Common myeloid progenitor, CD34-positive (primary cell): ENCODE data around the gene TBX2.

Source experiments
- CTCF ChIA-PET: fragments of 350-600 bp; sonication (Branson Sonifier 250); formaldehyde crosslinking; loops from one replicate; lab custom pipeline; 2021; ENCODE audit warnings: antibody characterized with exemption; lab: Charles Lee
- POLR2A ChIA-PET: fragments of 350-600 bp; sonication (Branson Sonifier 250); formaldehyde crosslinking; loops from one replicate; lab custom pipeline; 2021; ENCODE audit warnings: antibody characterized with exemption; lab: Charles Lee
- DNase-seq, 3 donors: peaks; one replicate each; pipeline versions ENCODE4 v3.0.0 to v3.0.0-alpha.2; 2013
- H3K27ac ChIP-seq, 2 experiments: 1 replicate in 1 of 2; 2 replicates in 1 of 2; pipeline ENCODE4 v1.7.0; 2013; ENCODE audit warnings: inconsistent platforms in 2 of 2, low read length in 2 of 2, mild to moderate bottlenecking in 2 of 2, low read depth in 1 of 2, moderate library complexity in 1 of 2; ENCODE audit not compliant: severe bottlenecking in 2 of 2, insufficient read depth in 1 of 2, poor library complexity in 1 of 2
- H3K27me3 ChIP-seq, 5 experiments: replicated peaks in 2 of 5; 1 replicate in 3 of 5; 2 replicates in 2 of 5; pipeline versions ENCODE4 v1.6.1 to v1.7.0; 2013; ENCODE audit warnings: low read length in 4 of 5, mild to moderate bottlenecking in 2 of 5, moderate library complexity in 2 of 5, inconsistent platforms in 1 of 5; ENCODE audit not compliant: insufficient read depth in 5 of 5, control insufficient read depth in 4 of 5
- H3K36me3 ChIP-seq, 4 experiments: 1 replicate in 2 of 4; 2 replicates in 2 of 4; pipeline versions ENCODE4 v1.6.1 to v1.7.0; 2013; ENCODE audit warnings: low read length in 3 of 4, control low read depth in 1 of 4, mild to moderate bottlenecking in 1 of 4; ENCODE audit not compliant: control insufficient read depth in 4 of 4, insufficient read depth in 4 of 4
- H3K4me1 ChIP-seq, 4 experiments: 1 replicate in 3 of 4; 2 replicates in 1 of 4; pipeline versions ENCODE4 v1.6.1 to v1.7.1; 2013; ENCODE audit warnings: low read length in 3 of 4, mild to moderate bottlenecking in 3 of 4, control low read depth in 1 of 4, inconsistent platforms in 1 of 4, moderate library complexity in 1 of 4; ENCODE audit not compliant: control insufficient read depth in 4 of 4, insufficient read depth in 4 of 4; ENCODE audit errors: control extremely low read depth in 1 of 4
- H3K4me3 ChIP-seq, 7 experiments: 1 replicate in 4 of 7; 2 replicates in 3 of 7; pipeline versions ENCODE4 v1.5.1 to v1.7.0; 2013; ENCODE audit warnings: mild to moderate bottlenecking in 7 of 7, low read length in 6 of 7, moderate library complexity in 6 of 7, inconsistent platforms in 2 of 7, low read depth in 2 of 7, control low read depth in 1 of 7; ENCODE audit not compliant: insufficient read depth in 4 of 7, control insufficient read depth in 1 of 7; ENCODE audit errors: extremely low read depth in 1 of 7
- H3K9me3 ChIP-seq, 5 experiments: 1 replicate in 4 of 5; 2 replicates in 1 of 5; pipeline versions ENCODE4 v1.6.1 to v1.7.1; 2013; ENCODE audit warnings: low read length in 4 of 5, mild to moderate bottlenecking in 2 of 5, inconsistent platforms in 1 of 5, low read depth in 1 of 5, moderate library complexity in 1 of 5; ENCODE audit not compliant: control insufficient read depth in 4 of 5, insufficient read depth in 2 of 5; ENCODE audit errors: control extremely low read depth in 1 of 5
- WGBS: methylation state at CpG from one replicate; pipeline ENCODE4 v1.1.5; 2013; ENCODE audit not compliant: insufficient coverage; 5-methylcytosine and 5-hydroxymethylcytosine counted together

TBX2 gene

GRCh38 chr17:61456688-61457225 lies 57.1 kb downstream of the TBX2 start:
- no peak for DNase-seq
- 7% methylated on average over 45 of the region's 45 CpGs for WGBS
- CTCF ChIA-PET, result interaction anchor here (1.0 kb wide), 1 partner anchor 45 kb away, joined by 3 read pairs; no protein-coding TSS in a partner anchor
- POLR2A ChIA-PET, result no interaction called here
- H3K27me3 ChIP-seq, result peaks cover 20 to 99% (median 73%) of the 10 kb centered on the region in 5 experiments
- H3K9me3 ChIP-seq, result peaks cover 0 to 4% (median 0%) of the 10 kb centered on the region in 5 experiments
- no peaks in the 10 kb centered on the region for H3K36me3 ChIP-seq
- peaks cover 2 to 43% (median 22%) of the 10 kb centered on the region in 4 experiments for H3K4me1 ChIP-seq
- no peak overlapping the region for H3K27ac ChIP-seq
- H3K4me3 ChIP-seq, result no peak overlapping the region

- H3K36me3 ChIP-seq, result no peaks in the 10 kb centered on the region
- WGBS, result 5% methylated on average over 28 of the region's 39 CpGs
- no peak overlapping the region for H3K4me3 ChIP-seq
- CTCF ChIA-PET, result interaction anchor here (1.0 kb wide), 1 partner anchor 45 kb away, joined by 3 read pairs; no protein-coding TSS in a partner anchor
- DNase-seq, result no peak
- H3K27ac ChIP-seq, result no peak overlapping the region
- H3K9me3 ChIP-seq, result peaks cover 0 to 4% (median 0%) of the 10 kb centered on the region in 5 experiments
- H3K27me3 ChIP-seq, result peaks cover 20 to 100% (median 74%) of the 10 kb centered on the region in 5 experiments
- H3K4me1 ChIP-seq, result peaks cover 2 to 42% (median 19%) of the 10 kb centered on the region in 4 experiments
- POLR2A ChIA-PET, result interaction anchor here (0.6 kb wide), 1 partner anchor 122 kb away, joined by 3 read pairs; no protein-coding TSS in a partner anchor
Measured at GRCh38 chr17:61457226-61457983, 57.8 kb downstream of the TBX2 start.

GRCh38 chr17:61458000-61458399 lies 58.4 kb downstream of the TBX2 start:
- H3K4me1 ChIP-seq, result peaks cover 2 to 43% (median 18%) of the 10 kb centered on the region in 4 experiments
- ChIA-PET POLR2A (no interaction called here), CTCF (interaction anchor here (1.2 kb wide), 1 partner anchor 125 kb away, joined by 3 read pairs; no protein-coding TSS in a partner anchor)
- peaks cover 17 to 100% (median 73%) of the 10 kb centered on the region in 5 experiments for H3K27me3 ChIP-seq
- peaks cover 0 to 4% (median 0%) of the 10 kb centered on the region in 5 experiments for H3K9me3 ChIP-seq
- no peak overlapping the region for H3K27ac ChIP-seq
- no peak overlapping the region for H3K4me3 ChIP-seq
- DNase-seq, result no peak
- WGBS, result 9% methylated on average over 7 of the region's 14 CpGs
- no peaks in the 10 kb centered on the region for H3K36me3 ChIP-seq

GRCh38 chr17:61458421-61459141 lies 58.9 kb downstream of the TBX2 start:
- Histone ChIP-seq H3K4me1 (peaks cover 2 to 43% (median 18%) of the 10 kb centered on the region in 4 experiments), H3K36me3 (no peaks in the 10 kb centered on the region), H3K27ac (no peak overlapping the region), H3K27me3 (peaks cover 14 to 100% (median 77%) of the 10 kb centered on the region in 5 experiments), H3K4me3 (no peak overlapping the region), H3K9me3 (peaks cover 0 to 4% (median 0%) of the 10 kb centered on the region in 5 experiments)
- POLR2A ChIA-PET, result no interaction called here
- CTCF ChIA-PET, result interaction anchor here (1.2 kb wide), 1 partner anchor 125 kb away, joined by 3 read pairs; no protein-coding TSS in a partner anchor
- 10% methylated on average over 3 of the region's 5 CpGs for WGBS
- peak in 1 of 3 donors; percentile 32 for DNase-seq
